GM18499 (cell line): ENCODE data around the gene FBXO3.
"Not testable (repeated sequence)": the region's sequence is repeated elsewhere in the genome, so short reads cannot be mapped to it uniquely, and the experiment has no call there.

Experiments used
- ATAC-seq: cut with Tn5 transposase; IDR thresholded peaks from one replicate; pipeline ENCODE4 v1.9.1; 2021; ENCODE audit warnings: moderate number of reproducible peaks; ENCODE audit not compliant: insufficient read depth, unreplicated experiment

Gene FBXO3, protein sequence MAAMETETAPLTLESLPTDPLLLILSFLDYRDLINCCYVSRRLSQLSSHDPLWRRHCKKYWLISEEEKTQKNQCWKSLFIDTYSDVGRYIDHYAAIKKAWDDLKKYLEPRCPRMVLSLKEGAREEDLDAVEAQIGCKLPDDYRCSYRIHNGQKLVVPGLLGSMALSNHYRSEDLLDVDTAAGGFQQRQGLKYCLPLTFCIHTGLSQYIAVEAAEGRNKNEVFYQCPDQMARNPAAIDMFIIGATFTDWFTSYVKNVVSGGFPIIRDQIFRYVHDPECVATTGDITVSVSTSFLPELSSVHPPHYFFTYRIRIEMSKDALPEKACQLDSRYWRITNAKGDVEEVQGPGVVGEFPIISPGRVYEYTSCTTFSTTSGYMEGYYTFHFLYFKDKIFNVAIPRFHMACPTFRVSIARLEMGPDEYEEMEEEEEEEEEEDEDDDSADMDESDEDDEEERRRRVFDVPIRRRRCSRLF

DNA sequence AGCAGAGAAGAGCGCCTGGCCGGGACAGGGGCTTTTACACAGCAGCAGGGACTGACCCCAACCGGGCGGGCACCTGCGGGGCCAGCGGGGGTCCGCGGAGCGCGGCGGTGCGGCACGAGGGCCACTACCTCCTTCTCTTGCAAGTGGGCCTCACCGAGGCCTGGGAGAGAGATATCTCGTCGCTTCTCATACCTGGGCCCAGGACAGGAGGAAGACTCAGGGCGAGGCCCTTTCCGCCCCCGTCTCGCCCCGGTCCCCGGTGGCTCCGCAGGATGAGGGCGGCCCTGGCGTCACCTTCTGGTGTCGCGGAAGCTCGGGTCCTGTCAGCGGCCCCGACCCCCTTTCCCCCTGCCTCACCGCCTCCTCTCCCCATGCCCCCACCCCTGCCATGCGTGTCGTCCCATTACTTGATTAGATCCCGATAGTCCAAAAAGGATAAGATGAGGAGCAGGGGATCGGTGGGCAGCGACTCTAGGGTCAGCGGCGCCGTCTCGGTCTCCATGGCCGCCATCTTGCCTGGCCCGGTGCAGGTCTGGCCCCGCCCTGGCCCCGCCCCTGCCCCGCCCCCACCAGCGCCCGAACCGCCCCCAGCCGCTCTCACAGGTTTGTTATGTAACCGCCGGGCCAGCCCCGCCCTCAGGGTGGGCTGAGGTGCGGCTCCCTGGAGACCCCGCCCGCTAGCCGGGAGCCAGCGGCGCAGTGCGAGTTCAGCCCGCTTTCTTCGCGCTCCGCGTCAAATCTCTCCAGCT, at the start of gene FBXO3:
TSS of gene FBXO3 (minus strand) at position 534 of the 749 bp plus-strand sequence. CDS start at position 511, 23 bp downstream.
- peak; percentile 26 for ATAC-seq

DNA sequence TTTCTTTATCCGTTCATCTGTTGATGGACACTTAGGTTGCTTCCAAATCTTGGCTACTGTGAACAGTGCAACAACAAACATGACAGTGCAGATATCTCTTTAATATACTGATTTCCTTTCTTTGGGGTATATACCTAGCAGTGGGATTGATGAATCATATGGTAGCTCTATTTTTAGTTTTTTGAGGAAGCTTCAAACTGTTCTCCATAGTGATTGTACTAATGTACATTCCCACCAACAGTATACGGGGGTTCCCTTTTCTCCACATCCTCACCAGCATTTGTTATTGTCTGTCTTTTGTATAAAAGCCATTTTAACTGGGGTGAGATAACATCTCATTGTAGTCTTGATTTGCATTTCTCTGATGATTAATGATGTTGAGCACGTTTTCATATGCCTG, 48.7 kb upstream of the FBXO3 start:
- not testable (repeated sequence) for ATAC-seq

DNA sequence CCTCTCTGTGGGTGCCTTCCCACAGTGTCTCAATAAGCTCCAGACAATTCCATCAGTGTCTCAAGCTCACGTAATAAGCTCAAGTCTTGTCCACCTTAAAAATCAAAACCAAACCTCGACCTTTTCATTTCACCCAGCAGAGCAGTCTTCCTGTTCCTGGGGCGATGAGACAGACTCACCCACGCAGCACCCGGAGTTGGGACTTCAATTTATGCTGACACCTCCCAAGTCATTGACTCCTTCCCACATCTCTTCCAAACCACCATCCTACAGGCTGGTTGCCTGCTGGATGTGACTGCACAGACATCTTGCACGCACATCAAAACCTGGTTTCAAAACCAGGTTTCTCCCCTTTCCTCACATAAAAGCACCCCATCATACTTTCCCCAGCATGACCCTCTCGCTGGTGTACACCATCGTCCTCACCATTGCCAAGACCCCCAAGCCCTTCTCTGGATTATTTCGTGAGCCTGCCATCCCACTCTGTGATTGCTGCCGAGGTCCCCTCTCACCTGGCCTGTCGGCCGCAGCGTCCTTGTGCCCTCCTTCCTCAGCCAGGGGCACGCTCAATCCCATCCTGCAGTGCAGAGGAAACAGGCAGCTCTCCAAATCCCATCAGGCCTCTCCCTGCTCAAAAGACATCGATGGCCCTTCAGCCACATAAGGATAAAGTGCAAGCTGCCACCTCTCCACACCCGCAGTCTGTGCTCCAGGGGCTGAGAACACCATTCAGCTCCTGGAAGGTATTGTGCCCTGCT, 45.1 kb upstream of the FBXO3 start:
- ATAC-seq: no peak

DNA sequence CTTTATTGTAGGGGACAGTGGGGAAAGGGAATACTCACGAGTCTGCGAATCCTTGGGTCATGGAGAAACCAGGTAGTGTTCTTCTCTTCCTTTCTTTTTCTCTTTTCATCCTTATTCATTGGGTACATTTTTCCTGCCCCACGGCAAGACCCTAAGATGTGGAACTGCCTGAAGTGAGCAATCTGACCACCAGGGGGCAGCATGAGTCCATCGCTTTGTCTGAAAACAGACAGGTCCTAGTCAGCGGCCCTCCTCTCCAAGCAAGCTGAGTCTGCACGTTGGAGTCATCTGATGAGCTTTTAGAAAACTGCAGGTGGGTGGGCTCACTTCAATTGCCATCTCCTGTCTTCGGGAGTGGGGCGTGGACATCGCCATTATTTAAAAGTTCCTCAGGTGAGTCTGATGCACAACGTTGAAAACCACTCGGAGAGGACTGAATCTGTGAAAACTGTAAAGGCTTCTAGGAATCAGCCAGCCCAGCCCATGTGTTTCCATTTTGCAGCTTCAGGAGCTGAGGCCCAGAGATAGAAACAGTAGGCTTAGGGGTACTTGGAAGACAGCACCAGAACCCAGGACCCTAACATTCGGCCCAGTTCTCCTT, 34.0 kb upstream of the FBXO3 start:
- ATAC-seq: no peak

DNA sequence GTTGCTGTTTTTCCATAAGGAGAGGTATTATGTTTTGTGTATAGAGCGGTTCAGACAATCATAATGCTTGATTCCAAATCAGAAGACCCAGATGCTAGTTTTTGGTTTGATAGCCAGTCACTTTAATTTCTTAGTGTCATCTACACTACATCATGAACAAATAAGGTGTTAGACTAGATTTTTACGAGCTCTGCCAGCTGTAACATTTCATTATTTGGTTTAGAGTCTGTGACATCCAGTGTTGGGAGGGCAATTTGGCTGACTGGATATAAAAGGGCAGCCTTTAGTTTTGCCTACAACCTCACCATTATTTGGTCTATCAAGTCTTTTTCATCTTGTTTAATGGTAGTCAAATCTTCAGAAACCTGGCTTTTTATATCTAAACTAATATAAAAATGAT, 30.2 kb upstream of the FBXO3 start:
- ATAC-seq: no peak

DNA sequence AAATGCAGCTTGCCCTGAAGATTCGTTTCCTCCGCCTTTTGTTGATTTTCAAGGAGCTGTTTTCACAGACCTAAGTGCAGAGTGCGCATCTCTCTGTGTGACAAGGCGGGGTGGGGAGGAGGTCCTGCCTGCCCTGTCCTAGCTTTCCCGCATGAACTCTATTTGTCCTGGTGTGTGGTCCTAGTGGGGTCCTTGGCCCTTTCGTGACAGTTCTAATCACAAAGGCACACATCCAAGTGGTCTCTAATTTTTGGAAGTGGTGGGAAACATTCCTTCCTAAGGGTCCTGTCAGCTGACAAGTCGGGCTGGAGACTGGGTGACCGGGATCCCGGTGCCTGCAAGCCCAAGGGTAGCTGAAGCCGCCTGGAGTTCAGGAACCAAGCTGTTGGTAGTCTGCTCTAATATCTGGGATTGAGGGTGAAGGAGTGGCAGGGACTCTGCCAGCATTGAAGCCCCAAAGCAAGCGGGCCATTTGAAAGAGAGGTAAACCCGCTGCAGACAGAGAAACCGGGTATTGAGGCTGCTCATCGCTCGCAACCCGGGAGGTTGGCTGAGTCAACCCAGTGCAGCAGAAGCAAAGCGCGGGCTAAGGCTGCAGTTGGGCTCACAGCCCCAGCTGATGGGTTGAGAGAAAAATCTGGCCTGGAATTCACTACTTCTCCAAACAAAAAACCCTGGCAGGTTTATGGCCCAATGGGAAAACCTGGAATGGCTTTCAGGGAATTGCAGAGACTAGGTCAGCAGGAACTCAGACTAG, 28.1 kb upstream of the FBXO3 start:
- no peak for ATAC-seq

DNA sequence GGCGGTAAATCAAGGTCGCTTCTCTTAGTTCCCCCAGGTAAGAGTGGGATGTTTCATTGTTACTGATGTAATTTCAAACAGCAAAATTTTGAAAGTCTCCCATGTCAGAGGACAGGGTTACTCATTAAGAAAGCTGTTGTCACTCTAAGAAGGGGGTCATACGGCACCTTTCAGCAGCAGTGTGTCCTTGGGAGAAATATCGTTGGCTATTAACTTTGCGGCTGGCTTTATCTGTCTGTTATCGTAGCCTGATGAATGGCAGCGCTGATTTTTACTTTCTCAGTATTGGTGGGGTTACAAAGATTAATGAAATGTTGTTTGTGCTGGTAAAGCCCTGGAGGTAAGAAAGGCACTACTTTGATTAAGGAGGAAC, 27.5 kb upstream of the FBXO3 start:
- ATAC-seq: no peak

DNA sequence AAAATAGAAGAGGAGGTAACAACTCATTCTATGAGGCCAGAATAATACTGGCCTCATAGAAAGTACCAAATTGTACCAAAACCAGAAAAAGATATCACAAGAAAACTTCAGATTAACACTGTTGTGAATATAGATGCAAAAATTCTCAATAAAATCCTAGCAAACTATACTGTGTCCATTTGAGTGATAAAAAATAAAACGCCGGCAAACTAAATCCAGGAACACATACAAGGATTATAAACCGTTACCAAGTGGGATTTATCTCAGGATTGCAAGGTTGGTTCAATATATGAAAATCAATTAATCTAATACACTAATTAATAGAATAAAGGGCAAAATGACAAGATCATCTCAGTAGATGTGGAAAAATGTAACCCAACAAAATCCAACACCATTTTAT, 23.6 kb upstream of the FBXO3 start:
- no peak for ATAC-seq

DNA sequence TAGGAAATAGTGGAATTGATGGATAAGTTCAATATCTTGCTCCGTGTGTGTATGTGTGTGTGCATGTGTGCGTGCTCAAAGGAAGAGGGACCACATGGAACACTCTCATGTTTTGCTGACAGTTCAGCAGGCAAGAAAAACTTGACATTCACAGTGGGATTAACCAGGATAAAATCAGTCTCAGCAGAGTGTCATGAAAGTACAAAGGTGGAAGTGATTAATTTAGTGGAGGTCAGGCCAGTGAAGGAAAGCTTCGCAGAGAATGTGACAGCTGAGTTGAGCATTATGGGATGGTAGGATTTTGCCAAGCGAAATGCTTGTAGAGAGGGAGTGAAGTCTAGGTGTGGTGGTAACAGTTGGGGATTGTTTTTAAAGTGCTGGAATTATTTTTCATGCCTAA, 15.7 kb upstream of the FBXO3 start:
- ATAC-seq: no peak

DNA sequence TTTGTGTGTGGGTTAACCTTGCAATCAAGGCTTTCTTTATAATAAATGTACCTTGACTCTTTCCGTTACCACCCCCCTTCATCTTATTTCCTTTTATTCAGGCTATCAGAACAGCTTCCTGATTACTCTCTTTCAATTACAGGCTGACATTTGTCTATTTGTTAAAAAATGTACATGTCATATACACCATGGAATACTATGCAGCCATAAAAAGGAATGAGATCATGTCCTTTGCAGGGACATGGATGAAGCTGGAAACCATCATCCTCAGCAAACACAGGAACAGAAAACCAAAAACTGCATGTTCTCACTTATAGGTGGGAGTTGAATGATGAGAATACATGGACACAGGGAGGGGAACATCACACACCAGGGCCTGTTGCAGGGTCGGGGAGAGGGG, 13.8 kb upstream of the FBXO3 start:
- ATAC-seq: not testable (repeated sequence)

DNA sequence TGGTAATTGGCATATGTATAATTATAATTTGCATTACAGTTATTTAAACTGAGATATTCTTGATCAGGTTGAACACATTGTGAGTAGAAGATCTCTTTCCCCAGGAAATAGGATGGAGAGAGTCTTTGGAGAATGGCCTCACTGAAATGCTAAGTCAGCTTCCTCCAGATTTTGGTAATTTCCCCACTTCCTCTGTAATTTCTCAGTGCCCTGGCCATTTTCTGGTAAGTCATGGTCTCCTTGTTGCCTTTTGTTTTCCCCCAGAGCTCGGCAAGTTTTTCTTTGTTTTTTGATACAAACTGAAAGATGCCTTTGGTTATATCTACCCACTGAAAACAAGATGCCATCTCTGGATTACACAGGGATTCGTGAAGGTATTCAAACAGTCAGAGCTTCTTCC, 12.8 kb upstream of the FBXO3 start:
- ATAC-seq: no peak

DNA sequence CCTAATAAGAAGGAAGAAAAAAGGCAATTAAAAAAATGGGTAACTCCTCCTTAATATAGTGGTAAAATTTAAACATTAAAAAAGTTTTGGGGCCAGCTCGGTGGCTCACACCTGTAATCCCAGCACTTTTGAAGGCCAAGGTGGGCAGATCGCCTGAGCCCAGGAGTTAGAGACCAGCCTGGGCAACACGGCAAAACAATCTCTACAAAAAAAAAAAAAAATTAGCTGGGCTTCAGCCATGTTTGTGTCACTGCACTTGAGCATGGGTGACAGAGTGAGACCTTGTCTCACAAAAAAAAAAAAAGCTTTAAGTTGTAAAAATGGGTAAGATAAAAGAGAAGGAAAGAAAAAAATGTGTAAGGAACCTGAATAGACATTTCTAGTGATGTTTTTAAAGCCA, 11.3 kb upstream of the FBXO3 start:
- no peak for ATAC-seq

DNA sequence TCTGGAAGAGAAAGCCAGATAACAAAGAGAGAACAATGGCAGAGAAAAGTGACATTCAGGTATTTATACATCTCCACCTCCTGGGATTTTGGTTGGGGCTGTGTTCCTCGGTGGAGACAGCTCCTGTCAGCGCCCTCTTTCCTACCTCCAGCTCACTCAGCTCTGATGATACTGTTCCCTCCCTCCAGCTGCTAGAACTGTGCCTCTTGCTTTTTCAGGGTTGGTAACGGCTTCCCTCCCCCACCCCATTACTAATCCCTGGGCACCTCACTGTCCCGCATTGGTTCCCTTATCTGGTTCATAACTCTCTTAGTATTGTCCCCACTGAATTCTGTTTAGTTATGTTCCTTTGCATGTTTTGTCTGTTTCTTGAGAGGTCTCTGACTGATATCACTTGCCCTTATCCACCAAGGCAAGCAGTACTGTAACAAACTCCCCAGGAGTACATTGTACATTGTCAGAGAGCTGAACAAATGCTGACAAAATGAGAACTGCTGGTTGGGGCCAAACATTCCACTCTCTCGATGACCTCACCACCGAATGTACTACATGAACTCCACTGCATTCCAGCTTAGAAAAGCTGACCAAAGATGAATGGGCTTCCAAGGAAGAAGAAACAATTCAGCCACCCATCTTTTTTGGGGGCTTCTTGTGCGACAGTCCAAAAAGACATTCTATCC, 5.7 kb upstream of the FBXO3 start:
- no peak for ATAC-seq

DNA sequence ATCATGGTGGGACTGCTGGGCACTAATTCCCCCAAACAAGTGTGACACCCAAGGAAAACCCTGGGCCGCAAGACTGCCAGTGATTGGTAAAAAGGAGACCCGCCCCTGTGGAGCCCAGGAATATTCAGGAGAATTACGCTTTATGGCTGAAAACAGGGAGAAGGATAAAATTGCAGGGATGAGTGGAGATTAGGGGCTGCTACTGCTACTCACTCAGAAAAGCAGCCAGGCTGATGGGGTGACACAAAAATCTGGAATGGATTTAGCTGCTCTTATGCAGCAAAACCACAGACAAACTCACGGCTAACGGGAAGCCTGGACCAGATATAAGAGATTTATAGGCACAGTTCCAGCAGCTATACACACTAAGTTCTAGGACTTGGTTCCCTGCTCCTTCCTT, 4.4 kb upstream of the FBXO3 start:
- no peak for ATAC-seq

DNA sequence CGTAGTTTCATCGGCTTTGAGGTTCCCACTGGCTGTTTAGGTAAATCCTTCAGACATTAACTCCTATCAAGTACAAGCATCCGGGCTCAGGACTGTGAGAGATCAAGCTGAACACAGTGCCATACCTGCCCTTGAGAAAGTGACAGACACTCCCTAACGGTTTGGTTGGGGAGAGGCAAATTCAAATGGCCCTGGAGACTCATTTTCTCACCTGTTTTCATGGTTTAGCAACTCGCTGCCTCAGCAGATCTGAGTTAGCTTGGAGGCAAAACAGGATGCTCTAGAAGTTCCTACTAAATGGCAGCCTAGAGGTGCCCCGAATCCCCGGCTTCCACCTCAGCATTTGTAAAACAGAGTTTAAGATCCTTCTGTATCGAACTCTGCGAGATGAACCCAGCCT, 3.6 kb upstream of the FBXO3 start:
- no peak for ATAC-seq

DNA sequence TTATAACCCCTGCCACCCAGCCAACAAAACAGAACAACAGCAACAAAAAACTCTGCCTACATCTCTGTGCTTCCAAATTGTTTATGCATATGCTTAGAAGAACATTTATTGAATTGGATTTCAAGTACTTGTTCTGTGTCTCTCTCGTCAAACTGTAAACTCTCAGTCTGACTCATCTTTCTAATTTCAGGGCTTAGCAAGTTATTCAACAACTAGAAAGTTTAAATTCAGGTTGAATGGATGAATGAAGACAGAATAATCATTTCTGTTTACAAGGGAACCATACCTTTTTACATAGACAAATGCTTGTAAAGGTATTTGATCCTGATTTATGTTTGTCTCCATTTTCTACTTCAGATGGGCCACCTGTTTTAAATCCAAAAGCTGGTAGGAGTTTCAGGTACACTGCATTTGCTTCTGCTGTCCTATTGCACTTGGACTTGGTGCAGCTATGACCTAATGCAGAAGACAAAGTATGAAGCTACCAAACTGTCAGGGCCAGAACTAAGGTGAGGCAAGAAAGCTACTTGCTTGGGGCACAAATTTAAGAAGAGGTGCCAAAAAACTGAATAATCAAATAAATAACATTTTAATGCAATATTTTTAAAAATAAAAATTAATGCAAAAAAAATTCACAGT, 1.6 kb upstream of the FBXO3 start:
- no peak for ATAC-seq

DNA sequence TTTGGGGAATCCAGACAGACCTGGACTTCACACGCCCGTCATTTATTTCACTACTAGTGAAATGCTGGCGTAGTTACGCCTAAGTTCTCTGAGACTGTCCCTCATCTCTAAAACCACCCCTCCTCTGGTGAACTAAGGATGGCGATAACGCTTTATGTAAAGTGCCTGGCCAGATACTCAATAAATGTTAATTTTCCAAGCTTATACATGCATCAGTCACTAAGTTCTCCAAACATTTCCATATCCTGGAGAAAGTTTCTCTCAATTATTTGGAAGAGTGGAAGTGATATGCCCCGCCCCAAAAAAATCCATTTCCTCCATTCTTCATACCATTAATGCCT, 1.1 kb upstream of the FBXO3 start:
- ATAC-seq: no peak

DNA sequence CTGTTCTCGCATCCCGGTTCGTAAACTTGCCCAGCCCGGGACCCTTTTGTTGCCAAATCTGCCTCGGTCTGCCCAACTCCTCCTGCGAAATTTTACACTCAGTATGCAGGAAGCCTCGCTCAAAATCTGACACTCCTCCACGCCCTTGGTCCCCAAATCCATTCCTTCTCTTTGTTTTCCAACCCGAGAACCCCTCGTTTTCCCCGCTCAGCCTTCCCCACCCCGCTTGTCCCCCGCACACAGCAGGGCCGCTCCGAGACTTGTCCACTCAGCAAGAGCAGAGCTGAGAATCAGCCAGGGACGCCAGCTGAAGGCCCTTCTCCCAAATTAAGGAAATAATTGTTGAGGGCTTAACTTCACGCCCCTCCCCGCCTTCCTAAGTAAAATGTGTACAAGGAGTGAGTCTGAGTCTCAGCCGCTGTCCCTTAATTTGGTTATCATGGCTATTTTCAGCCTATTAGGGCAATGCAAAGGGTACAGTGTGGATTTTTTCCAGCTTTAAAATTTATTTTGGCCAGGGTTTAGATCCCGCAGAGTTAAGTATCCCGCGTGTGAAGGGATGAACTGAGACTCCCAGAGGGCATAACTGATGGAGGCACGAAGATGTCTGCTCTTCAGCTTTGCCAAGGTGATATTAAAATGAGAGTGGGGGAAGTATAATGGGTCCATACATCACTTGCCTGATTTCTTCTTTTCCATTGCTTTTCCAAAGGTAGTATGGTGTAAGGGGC, 581 bp upstream of the FBXO3 start:
- ATAC-seq: no peak
